Stimulated activated CD4-positive, alpha-beta T cell treated with anti-CD3 and anti-CD28 coated beads, Interleukin-15, amount 100 ng/mL, for 24 hours (primary cell): ENCODE results near the gene CFAP298.
A peak's percentile ranks its signal among the peaks of the same experiment; 100 is the strongest.

Experiments used
- DNase-seq: peaks from one replicate; pipeline ENCODE4 v3.0.0-alpha.2; 2020

The CFAP298 gene

DNA sequence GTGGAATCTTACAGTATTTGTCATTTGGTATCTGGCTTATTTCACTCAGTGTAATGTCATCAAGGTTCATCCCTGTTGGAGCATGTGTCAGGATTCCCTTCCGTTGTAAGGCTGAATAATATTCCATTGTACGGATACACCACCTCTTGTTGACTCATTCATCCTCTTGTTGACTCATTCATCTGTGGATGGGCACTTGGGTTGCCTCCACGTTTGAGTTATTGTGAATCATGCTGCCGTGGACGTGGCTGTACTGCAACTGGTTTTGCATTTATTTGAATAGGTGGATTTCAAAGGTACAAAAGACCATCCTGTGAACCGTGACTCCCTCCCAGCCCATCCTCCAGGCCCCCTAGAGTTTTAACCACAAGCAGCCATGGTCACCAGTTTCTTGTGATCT is 15.0 kb downstream of the CFAP298 start:
- no peak for DNase-seq

DNA sequence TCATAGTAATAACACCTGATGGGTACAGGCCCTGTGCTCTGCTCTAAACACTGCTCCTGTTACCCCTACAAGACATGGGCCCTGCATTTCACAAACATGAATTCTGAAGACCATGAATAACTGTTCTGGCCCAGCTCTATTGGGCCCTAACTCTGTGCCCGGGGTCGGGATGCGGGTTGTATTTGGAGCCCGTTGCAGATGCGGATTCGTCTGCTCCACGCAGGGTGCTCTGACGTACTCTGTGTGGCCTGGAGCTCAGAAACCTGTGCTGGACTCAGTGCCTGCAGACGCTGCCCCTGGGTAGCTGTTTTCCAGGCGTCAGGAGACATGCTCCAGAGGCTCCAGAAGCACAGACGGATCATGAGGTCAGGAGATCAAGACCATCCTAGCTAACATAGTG is 16.7 kb downstream of the CFAP298 start:
- no peak for DNase-seq

DNA sequence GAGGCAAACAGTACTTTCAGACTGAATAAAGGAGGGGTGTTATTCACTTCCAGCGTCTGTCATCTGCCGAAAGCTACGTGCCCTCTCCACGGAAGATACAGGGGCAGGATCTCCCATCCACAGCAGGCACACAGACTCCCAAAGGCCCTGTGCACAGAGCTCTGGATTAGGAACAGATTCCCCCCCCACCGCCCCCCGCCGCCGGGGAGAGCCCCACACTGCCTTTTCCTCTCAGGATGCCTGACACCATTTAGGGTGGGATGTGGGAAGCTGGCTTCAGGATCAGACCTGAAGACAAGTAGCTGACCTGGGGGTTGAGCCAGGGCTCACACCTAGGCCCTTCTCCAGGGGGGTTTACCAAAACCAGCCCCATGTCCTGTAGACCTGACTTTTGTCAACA is 18.5 kb downstream of the CFAP298 start:
- DNase-seq: no peak

DNA sequence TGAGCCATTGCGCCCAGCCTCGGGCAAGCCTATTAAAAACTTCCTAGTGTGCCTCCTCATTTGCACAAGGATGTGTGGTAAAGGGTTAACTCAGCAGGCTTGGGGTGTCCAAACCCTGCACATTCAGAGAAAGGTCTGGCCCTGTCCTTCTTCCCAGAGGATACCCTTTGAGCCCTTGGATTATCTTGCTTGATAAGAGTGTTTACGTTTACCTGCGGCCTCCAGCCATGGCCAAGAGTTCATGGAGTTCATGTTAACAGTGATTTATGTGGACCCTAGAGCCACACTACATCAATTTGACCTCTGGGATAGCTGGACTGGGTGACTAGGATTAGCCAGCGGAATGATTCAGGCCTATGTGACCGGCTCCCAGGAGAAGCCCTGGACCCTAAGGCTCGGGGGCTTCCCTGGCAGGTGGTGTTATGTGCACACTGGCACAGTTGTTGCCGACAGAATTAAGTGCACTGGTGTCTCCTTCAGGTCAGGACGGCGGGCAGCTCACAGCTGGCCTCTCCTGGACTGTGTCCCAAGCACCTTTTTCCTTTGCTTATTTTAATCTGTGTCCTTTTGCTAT is 19.2 kb downstream of the CFAP298 start:
- no peak for DNase-seq

DNA sequence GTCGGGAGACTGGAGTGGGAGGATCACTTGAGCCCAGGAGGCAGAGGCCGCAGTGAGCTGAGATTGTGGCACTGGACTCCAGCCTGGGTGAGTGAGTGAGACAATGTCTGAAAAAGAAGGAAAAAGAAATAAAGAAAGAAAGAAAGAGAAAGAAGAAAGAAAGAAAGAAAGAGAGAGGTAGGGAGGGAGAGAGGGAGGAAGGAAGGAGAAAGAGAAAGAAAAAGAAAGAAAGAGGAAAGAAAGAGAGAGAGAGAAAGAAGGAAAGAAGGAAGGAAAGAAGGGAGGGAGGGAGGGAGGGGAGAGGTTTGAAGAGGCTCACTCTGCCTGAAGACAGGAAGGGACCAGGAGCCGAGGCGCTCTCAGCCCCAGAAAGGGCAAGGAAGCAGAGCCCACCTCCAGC is 22.0 kb downstream of the CFAP298 start:
- no peak for DNase-seq

DNA sequence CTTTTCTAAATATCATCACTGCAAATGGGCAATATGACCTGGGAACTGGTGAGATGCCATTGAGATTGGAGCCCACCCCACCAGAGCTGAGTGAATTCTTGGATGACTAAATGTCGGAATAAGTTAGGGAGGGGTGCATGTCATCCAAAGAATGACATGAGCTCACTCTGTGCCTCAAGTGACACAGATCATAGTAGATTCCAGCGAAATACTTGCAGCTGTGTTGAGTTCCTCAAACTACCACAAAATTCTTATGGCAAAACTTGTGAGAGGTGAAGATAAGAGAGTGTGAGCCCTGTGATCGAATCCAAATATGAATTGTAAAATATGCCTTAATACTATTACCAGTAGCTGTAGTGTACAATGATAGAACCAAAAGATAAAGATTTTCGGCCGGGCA is 24.5 kb downstream of the CFAP298 start:
- no peak for DNase-seq

DNA sequence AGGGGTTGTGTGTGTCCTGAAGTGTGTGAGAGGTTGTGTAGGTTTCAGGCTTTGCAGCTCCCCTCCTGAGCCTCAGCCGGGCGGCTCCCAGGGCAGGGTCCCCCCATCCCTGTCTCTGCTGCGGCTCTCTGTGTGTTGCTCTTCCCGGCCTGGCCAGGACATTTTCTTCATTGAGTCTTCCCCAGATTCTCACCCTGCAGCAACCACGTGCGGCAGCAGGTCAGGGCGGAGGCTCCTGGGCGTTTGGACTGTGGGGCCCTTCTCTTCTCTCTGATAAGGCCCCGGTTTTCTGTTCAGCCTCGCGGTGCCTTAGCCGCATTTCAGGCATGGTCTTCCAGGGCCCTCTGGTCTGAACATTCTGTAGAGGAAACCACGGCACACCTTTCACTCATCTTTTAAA is 25.1 kb downstream of the CFAP298 start:
- no peak for DNase-seq

DNA sequence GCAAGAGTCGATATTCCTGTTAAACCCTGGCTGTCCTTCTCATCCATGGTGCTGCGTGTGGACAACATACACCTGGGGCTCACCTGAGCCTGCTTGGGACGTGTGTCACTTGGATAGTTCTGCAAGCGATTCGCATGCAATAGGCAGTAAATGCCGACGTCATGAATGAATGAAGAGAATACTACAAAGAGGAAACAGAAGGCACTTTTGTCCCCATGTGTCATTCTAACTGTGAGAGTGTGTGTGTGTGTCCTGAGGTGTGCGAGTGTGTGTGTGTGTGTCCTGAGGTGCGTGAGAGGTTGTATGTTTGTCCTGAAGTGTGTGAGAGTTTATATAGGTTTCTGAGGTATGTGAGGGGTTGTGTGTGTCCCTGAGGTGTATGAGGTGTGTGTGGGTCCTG is 26.2 kb downstream of the CFAP298 start:
- no peak for DNase-seq

DNA sequence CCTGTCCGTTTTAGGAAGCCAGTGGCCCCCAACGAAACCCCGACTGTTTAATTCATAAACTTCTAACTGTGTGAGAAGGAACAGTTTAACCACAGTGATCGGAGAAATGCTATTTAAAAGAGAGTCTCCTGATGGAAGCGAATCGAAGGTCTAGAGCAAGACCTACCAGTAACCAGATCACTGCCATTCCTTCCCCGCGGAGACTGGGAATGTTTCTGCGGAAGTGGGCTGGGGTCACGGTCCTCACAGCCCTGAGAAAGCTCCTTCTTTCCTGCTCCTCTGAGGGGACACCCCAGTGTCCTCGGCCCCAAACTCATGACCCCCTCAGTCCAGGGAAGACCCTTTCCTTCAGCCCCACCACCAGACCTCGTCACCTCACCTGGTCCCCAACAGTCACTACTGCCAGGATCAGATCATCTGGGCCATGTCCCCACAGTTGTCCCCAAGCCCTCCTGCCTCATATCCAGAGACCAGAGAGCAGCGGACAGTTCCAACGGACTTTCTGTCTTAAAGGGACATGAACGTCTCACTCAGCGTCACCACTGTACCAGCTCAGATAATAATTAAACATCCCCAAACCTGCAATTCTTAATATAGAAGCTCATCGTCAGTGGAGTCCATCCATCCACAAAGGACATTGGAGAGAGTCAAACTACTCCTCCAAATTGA is 27.0 kb downstream of the CFAP298 start, which contains the start of gene TCP10L:
Gene TCP10L (minus strand): TSS at position 482 of the 669 bp plus-strand sequence. CDS start 1,219 bp downstream, outside the sequence.
- no peak for DNase-seq

DNA sequence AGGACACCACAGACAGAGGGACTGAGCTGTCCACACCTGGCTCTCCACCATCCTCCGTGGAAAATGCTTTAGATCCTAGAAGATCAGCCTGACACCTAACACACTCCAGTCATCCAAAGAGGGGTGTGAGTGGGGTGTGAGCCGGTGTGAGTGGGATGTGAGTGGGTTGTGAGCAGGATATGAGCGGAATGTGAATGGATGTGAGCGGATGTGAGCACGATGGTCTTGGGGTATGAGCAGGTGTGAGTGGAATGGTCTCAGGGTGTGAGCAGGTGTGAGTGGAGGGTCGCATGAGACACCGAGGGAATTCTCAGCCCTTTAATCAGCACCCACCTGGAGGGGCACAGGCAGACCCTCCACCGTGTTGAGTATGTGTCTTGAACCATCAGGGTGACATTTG is 27.7 kb downstream of the CFAP298 start:
- no peak for DNase-seq

DNA sequence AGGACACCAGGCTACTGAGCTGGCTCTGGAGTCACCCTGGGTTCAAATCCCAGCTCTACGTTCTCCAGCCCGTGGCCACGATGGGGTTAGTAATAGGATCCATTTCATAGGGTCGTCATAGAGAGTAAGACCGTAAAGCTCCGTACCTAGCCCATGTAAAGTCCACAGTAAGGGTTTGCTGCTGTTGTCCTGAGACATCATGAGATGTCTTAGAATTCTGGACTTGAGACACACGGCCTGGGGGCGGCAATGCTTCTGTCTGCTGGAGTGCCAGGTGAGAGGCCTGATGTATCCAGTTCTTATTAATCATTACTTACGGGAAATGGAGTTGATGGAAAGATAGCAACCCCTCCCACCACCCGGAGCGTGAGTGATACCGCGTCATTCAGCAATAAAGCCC is 30.4 kb downstream of the CFAP298 start:
- DNase-seq: no peak

DNA sequence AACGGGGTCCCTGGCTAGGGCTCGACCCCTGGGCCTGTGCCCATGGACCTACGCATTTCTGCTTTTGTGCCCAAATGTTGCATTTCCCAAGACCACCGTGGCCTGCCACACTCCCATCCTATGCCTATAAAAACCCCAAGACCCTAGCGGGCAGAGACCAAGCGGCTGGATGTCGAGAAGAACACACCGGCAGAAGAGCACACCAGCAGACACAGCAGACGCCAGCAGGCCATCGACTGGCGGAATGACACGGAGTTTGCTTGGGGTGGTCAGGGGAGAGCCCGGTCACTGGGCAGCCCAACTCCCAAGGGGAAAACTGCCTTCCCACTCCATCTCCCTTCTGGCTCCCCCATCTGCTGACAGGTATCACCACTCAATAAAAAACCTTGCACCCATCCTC is 31.2 kb downstream of the CFAP298 start:
- DNase-seq: no peak

DNA sequence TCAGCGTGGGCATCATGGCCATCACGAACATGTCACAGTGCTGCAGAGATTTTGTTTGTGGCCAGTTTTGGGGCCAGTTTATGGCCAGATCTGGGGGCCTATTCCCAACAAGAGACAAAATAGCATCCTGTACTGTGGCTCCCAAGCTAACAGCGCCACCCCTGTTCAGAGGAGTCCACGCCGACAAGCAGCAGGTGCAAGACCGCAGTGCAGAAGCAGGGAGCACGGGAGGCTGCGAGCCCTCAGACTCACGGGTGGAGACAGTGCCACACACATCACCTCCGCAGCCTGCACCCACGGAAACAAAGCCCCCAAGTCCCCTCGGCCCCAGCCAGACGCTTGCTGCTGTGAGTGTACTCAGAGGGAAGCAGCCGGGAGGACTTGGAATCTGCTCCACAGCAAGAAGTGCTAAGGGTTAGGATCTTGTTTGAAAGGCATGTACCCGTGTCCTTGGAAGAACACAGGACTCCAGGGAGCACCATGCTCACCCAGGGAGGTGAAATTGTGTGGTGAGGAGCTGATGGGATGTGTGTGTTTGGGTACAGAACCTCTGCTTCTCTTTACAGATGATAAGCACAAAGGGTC is 34.0 kb downstream of the CFAP298 start:
- DNase-seq: peak; percentile 39

DNA sequence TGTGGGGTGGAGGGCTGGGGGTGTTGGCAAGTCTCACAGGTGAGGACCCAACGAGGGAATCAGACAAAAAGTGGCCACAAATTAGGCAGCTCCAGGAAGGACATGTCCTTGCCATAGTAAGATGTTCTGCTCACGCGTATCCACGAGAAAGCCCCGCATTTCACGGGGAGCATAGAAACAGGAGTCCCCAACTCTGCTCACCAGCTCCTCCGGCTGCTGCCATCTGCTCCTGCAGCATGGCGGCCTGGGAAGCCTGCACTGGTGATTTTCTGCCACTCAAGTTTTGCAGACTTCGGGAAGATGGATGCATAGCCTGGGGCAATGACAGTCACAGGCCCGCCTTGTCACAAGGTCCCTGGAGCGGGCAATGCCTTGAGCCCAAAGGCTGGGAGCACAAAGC is 36.2 kb downstream of the CFAP298 start:
- no peak for DNase-seq

DNA sequence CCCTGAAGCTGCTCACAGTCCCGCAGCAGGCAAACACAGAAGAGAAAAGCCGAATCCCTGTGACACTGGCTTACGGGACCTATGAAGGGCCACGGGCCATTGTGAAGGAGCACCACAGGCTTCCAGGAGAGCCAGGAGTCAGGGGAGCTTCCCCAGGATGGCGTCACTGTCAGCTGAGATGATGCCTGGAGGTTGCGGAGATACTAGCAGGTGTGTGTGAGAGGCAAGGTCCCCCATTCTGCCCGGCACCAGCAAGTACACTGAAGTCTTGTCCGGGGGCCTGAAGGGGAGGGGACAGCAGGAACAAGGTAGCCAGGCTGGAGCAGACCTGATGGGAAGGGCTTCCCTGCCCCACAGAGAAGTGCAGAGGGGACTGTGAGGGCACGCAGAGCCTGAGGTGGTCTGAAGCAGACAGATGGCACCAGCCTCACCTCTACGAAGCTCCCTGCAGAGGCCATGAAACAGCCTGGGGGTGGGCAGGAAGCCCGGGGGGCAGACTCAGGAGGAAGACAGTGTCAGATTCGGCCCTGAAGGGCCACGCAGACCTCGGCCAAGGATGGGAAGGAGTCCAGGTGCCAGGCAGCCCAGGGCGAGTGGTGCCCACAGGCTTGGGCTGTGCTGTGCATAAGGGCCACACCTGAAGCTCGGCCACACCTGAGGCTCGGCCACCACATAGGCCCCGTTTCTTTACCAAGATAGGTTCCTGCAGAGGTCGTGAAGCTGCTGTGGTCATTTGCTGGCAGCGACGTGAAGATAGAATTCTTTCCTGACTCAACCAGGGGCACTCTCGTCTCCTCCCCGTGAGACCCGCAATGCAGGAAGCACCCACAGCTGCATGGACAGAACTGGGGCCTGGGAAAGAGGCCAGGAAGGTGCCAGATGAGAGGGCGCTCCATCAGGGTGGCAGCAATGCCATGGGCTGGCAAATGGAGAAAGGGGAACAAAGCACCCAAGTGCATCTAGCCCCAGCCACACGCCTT is 36.9 kb downstream of the CFAP298 start:
- DNase-seq: no peak

DNA sequence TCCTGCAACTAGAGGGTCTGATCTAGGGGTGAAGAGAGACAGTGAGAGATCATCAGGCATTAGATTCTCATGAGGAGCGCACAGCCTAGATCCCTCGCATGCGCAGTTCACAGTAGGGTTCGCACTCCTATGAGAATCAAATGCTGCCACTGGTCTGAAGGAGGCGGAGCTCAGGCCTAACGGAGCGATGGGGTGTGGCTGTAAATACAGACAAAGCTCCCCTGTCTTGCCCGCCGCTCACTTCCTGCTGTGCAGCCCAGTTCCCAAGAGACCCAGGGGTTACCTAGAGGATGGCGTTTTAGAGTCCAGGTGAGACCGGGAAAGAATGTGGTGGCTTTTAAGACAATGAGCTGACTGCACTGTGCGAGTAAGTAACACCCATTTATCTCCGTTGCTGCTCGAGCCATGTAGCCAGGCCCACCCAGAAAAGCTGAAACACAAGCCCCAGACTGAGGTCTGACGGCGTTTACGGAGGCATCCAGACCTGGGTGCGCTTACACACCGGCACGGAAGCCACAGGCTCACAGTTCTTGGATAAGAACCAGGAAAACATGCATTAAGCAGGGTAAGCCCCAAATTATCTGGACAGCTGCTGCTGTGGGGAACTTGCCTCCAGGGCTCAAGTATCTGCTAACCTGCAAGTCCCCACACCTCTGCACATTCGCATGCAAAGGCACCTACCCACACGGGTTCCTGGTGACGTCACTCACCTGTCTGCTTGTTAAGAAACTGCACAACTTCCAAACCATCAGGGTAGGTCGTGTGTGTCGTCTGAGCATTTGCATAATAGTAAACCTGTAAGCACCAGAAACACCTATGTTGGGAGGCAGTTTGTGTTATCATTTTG is 39.4 kb downstream of the CFAP298 start:
- DNase-seq: no peak

DNA sequence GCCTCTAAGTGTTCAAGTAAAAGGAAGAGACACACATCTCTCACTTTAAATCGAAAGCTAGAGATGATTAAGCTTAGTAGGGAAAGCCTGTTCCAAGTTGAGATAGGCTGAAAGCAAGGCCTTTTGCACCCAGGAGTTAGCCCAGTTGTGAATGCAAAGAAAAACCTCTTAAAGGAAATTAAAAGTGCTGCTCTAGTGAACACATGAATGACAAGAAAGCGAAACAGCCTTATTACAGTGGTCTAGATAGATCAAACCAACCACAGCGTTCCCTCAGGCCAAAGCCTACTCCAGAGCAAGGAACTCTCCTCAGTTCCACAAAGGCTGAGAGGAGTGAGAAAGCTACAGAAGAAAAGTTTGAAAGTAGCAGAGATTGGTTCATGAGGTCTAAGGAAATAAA is 41.7 kb downstream of the CFAP298 start:
- DNase-seq: no peak

DNA sequence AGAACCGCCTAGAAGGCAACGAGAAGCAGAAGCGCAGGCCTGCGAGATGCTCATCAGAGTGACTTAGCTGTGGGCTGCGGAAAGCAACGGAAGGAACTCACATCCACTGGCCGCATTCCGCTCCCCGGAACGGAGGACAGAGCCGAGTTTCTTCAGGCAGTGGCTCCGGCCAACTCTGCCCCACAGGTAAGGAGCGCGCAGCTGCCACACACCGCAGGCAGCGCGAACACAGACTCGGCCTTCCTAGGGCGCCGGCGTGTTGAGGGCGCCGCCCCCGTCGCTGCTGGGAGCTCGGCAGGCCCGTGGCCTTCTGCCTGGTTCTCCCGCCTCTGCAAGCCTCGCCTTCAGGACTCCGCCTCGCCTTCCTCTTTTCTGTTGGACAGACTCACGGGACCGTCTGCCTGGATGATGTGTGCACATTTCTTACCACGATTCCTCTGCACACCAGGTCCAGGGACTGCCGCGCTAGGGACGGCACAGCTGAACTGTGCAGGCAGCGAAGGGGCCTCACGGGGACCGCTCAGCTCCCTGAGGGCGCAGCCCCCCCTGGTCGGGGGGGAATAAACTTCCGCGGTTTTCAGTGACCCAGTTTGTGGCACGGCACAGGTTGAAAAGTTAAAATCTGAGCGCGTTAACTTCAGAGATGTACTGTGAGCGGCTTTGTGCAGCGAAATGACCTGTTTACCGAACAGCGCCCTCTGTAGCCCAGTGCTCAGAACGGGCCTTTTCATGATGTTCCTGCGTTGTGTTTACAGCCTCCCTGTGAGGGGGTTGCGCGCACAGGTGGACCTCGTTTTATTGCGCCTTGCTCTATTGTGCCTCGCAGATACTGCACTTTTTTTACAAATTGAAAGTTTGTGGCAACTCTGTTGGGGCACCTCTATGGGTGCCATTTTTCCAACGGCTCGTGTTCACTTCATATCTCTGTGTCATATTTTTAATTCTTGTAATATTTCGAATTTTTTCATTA is 42.6 kb downstream of the CFAP298 start:
- peak; percentile 87 for DNase-seq

DNA sequence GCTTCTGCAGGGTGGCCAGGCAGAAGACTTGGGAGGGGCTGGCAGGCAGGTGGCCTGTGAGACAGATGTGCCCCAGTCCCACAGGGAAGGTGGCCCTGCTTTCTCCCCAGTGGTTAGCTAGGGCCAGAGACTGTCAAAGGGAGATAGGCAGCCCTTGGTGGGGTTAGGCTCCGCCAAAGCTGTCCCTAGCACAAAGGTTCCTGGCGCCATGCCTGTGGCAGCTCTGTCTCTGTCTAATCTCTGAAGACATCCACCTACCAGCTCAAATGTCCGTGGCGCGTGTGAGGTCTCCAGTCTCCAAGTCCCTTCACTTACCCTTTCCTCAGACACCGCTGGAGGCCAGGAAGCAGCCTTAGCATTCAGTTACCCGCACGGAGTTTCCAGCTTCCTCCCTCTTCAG is 44.6 kb downstream of the CFAP298 start:
- DNase-seq: no peak

DNA sequence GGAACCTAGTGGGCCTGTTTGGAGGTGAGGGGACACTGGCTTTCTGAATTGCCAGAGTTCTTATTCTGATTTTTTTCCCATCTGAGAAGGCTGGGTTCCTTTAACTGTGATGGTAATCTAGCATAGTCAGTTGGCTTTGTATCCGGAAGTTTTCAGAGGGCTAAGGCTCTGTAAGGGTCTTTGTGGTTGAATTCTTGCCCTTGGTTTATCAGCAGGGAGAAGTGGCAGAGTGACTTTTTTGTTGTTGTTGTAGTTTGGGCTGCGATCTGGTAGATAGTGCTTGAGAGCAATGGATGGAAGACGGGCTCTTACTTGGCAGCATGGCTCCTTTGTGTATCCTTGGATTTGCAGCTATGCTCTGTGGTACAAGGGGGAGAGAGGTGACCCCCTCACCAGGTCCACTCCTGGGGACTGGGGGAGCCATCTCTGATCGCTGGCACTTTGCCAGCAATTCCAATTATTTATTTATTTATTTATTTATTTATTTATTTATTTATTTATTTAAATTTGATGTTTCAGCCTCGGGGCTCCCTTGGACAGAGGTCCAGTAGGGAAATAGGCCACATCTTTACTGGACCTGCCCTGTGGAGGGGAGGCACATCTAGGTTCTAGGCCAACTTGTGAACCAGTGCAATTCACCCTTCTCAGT is 45.3 kb downstream of the CFAP298 start:
- DNase-seq: no peak
